OCI-LY1 (cell line): ENCODE results near the gene TRIP10.
A peak's percentile ranks its signal among the peaks of the same experiment; 100 is the strongest.

Source experiments
- H2AFZ ChIP-seq: fragments of 200-600 bp; sonication (generic), shearing (Covaris generic); 2 replicates; pipeline ENCODE4 v1.6.0; 2014; ENCODE audit warnings: antibody characterized with exemption, mild to moderate bottlenecking, low read length
- H3F3A ChIP-seq: fragments of 200-600 bp; sonication (generic), shearing (Covaris generic); 2 replicates; pipeline ENCODE4 v1.6.0; 2014; ENCODE audit warnings: mild to moderate bottlenecking, antibody characterized with exemption, low read length, moderate library complexity; ENCODE audit not compliant: insufficient read depth
- H3K27ac ChIP-seq: fragments of 200-600 bp; sonication (generic); 2 replicates; pipeline ENCODE4 v1.5.1; 2014; ENCODE audit warnings: low read length, mixed run types, mild to moderate bottlenecking, low read depth; ENCODE audit not compliant: poor library complexity, severe bottlenecking
- H3K27me3 ChIP-seq: fragments of 200-600 bp; sonication (generic); 2 replicates; pipeline ENCODE4 v1.6.0; 2014; ENCODE audit warnings: antibody characterized with exemption, mild to moderate bottlenecking, low read length, moderate library complexity; ENCODE audit not compliant: insufficient read depth
- H3K36me3 ChIP-seq: fragments of 200-600 bp; sonication (generic); 2 replicates; pipeline ENCODE4 v1.6.1; 2014; ENCODE audit warnings: mild to moderate bottlenecking, antibody characterized with exemption, low read length, moderate library complexity, mixed read lengths; ENCODE audit not compliant: insufficient read depth
- H3K4me1 ChIP-seq: fragments of 200-600 bp; sonication (generic); 2 replicates; pipeline ENCODE4 v1.5.1; 2014; ENCODE audit warnings: mild to moderate bottlenecking, low read length, moderate library complexity; ENCODE audit not compliant: insufficient read depth, severe bottlenecking
- H3K4me2 ChIP-seq: fragments of 200-600 bp; sonication (generic), shearing (Covaris generic); 2 replicates; pipeline ENCODE4 v1.6.1; 2014; ENCODE audit warnings: low read length
- H3K4me3 ChIP-seq: fragments of 200-600 bp; sonication (generic); 2 replicates; pipeline ENCODE4 v1.5.1; 2014; ENCODE audit warnings: low read length, low read depth, mild to moderate bottlenecking, mixed read lengths; ENCODE audit not compliant: poor library complexity, severe bottlenecking
- H3K79me2 ChIP-seq: fragments of 200-600 bp; shearing (Covaris generic); 2 replicates; pipeline ENCODE4 v1.6.1; 2016; ENCODE audit warnings: mixed run types, low read length, mixed read lengths; ENCODE audit not compliant: insufficient read depth
- H3K9ac ChIP-seq: fragments of 200-600 bp; sonication (generic), shearing (Covaris generic); 2 replicates; pipeline ENCODE4 v1.6.1; 2014; ENCODE audit warnings: mild to moderate bottlenecking, low read length, mixed read lengths
- H3K9me2 ChIP-seq: fragments of 200-600 bp; sonication (generic), shearing (Covaris generic); 2 replicates; pipeline ENCODE4 v1.6.1; 2014; ENCODE audit warnings: low read depth, mild to moderate bottlenecking, low read length, mixed read lengths
- H3K9me3 ChIP-seq: fragments of 200-600 bp; shearing (Covaris generic); 2 replicates; pipeline ENCODE4 v1.6.1; 2014; ENCODE audit warnings: low read length, mixed read lengths
- H4K20me1 ChIP-seq: fragments of 200-600 bp; sonication (generic), shearing (Covaris generic); 2 replicates; pipeline ENCODE4 v1.6.0; 2016; ENCODE audit warnings: mild to moderate bottlenecking, low read length; ENCODE audit not compliant: insufficient read depth
- CTCF ChIP-seq: fragments of 200-600 bp; sonication (generic), shearing (Covaris generic); IDR thresholded peaks from 2 replicates; pipeline ENCODE4 v1.5.1; 2017; ENCODE audit warnings: mild to moderate bottlenecking, antibody characterized with exemption, low read length, moderate library complexity, mixed read lengths
- EZH2 ChIP-seq: fragments of 200-600 bp; sonication (generic), shearing (Covaris generic); IDR thresholded peaks from 2 replicates; pipeline ENCODE4 v1.8.0; 2017; ENCODE audit warnings: borderline replicate concordance, mixed run types, mild to moderate bottlenecking, antibody characterized with exemption, low read length, moderate library complexity, mixed read lengths

TRIP10 gene

DNA sequence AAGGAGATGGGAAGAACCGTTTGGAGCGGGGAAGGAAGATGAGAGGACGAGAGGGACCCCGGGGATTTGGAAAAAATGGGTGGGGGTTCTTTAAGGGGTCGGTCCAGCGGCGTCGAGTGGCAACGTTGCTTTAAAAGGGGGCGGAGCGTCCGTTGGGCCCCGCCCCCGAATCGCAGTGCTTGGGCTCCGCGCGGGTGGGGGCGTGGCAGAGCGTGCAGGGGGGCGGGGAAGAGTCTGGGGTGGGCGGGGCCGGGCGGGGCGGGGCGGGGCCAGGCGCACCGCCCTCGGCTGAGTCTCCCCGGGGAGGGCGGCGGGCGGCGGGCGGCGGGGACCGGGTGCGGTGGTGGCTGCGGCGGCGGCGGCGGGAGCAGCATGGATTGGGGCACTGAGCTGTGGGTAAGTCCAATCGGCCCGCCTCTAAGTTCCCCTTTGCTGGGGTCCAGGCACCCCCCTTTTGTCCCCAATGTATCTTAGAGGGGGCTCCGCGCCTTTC, at the start of gene TRIP10:
TRIP10 (plus strand) TSS at position 291 of the 493 bp plus-strand sequence; CDS start at position 373, 82 bp downstream.
- peak within 1 kb of the TSS; percentile 92; the same call in 1 of the 2 replicates for H2AFZ ChIP-seq
- TF ChIP-seq EZH2 (no peak), CTCF (no peak)
- no peaks in the 10 kb centered on the region for H3K9me2 ChIP-seq
- H3K79me2 ChIP-seq: no peaks in the 10 kb centered on the region
- H3K9me3 ChIP-seq: no peaks in the 10 kb centered on the region
- no peaks in the 10 kb centered on the region for H4K20me1 ChIP-seq
- H3K4me2 ChIP-seq: peak within 1 kb of the TSS; percentile 96
- H3K4me3 ChIP-seq: peak within 1 kb of the TSS; percentile 89
- peaks cover 48% of the 10 kb centered on the region for H3K4me1 ChIP-seq
- peaks cover 7% of the 10 kb centered on the region; the same call in 1 of the 2 replicates for H3F3A ChIP-seq
- H3K27ac ChIP-seq: peak within 1 kb of the TSS; percentile 89
- H3K27me3 ChIP-seq: no peaks in the 10 kb centered on the region
- H3K36me3 ChIP-seq: peaks cover 20% of the 10 kb centered on the region; the same call in 1 of the 2 replicates
- peak within 1 kb of the TSS; percentile 81 for H3K9ac ChIP-seq

DNA sequence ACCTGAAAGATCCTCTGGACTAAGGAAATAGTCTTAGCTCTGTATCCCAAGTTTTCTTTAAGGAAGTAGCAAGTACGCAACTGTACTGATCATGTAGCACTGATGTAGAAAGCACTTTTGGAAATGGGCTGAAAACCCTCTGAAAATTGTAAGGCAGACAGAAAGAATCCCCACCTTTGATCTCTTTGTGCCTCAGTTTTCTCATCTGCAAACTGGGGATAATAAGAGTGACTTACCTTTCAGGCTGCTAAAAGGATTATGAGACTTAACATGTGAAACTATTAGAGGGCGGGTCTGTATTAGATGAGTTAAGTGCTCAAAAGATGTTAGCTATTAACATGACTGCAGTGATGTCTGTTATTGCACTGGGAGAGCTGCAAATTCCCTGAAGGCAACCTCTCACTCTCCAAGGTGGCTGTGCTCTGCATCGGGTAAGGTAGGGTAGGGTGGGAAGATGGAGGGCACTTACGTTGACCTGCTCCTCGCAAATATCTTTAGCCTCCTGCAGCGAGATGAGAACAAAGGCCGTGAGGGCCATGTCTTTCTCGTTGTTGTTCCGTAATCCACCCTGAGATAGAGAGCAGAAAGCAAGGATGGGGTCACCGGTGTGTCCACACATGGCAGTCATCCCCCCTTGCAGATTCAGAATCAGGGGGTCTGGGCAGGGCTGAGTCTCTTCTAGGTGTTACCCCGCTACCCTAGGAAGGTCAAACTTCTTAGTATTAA, 49.2 kb upstream of the TRIP10 start:
- H3K9me3 ChIP-seq: no peaks in the 10 kb centered on the region
- no peaks in the 10 kb centered on the region for H3F3A ChIP-seq
- no peak overlapping the region for H3K27ac ChIP-seq
- no peaks in the 10 kb centered on the region; the same call in 1 of the 2 replicates for H3K27me3 ChIP-seq
- H4K20me1 ChIP-seq: no peaks in the 10 kb centered on the region
- no peaks in the 10 kb centered on the region for H3K79me2 ChIP-seq
- H3K9ac ChIP-seq: no peak overlapping the region
- no peaks in the 10 kb centered on the region for H3K36me3 ChIP-seq
- no peak for TF ChIP-seq EZH2
- no peak for TF ChIP-seq CTCF
- no peak overlapping the region for H3K4me3 ChIP-seq
- H3K4me1 ChIP-seq: no peaks in the 10 kb centered on the region
- no peaks in the 10 kb centered on the region for H3K9me2 ChIP-seq
- H3K4me2 ChIP-seq: no peak overlapping the region
- H2AFZ ChIP-seq: no peak overlapping the region

DNA sequence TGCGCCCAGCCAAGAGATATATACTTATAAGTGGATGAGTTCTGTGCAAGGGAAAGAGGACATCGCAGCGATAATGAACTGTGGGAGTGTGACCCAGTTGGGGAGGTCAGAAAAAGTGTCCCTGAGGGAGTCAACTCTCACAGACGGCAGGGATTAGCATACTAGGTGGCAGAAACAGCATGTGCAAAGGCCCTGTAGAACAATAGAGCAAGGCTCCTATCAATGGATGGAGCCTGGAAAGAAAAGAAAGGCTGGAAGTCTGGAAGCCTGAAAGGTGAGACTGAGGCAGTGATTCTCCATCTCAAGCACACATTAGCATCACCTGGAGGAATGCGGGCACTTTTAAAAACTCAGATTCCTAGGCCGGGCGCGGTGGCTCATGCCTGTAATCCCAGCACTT, 48.1 kb upstream of the TRIP10 start:
- Histone ChIP-seq H4K20me1 (no peaks in the 10 kb centered on the region), H3K9ac (no peak overlapping the region), H3K9me2 (no peaks in the 10 kb centered on the region), H3K9me3 (no peaks in the 10 kb centered on the region), H3K27ac (no peak overlapping the region), H3K36me3 (no peaks in the 10 kb centered on the region), H3K79me2 (no peaks in the 10 kb centered on the region), H3F3A (no peaks in the 10 kb centered on the region), H2AFZ (no peak overlapping the region), H3K27me3 (no peaks in the 10 kb centered on the region; the same call in 1 of the 2 replicates), H3K4me3 (no peak overlapping the region), H3K4me2 (no peak overlapping the region), H3K4me1 (no peaks in the 10 kb centered on the region)
- TF ChIP-seq CTCF (no peak), EZH2 (no peak)
